ENCODE results near the gene SFN.
"Not testable (repeated sequence)": the region's sequence is repeated elsewhere in the genome, so short reads cannot be mapped to it uniquely, and the experiment has no call there.

The SFN gene

GRCh38 chr1:26844424-26845196 is 18.3 kb upstream of the SFN start:
- no peak for DNase-seq (ENCODE audit: extremely low read depth, low read depth)
- TF ChIP-seq CTCF (IDR thresholded peaks at IDR 0.05; ENCODE audit: low read depth, low read length), result no peak

GRCh38 chr1:26847826-26848225 is 15.1 kb upstream of the SFN start:
- DNase-seq (ENCODE audit: extremely low read depth, low read depth), result not testable (repeated sequence)

GRCh38 chr1:26848499-26848898 is 14.4 kb upstream of the SFN start:
- no peak for TF ChIP-seq CTCF (IDR thresholded peaks at IDR 0.05; ENCODE audit: low read depth, low read length)
- DNase-seq (ENCODE audit: extremely low read depth, low read depth), result no peak

GRCh38 chr1:26848941-26849774 is 13.8 kb upstream of the SFN start:
- no peak for TF ChIP-seq CTCF (IDR thresholded peaks at IDR 0.05; ENCODE audit: low read depth, low read length)
- peak; percentile 41 for DNase-seq (ENCODE audit: extremely low read depth, low read depth)

GRCh38 chr1:26851106-26851684 is 11.8 kb upstream of the SFN start:
- no peak for DNase-seq (ENCODE audit: extremely low read depth, low read depth)
- TF ChIP-seq CTCF (IDR thresholded peaks at IDR 0.05; ENCODE audit: low read depth, low read length), result no peak

GRCh38 chr1:26852701-26853100 is 10.2 kb upstream of the SFN start:
- DNase-seq (ENCODE audit: extremely low read depth, low read depth), result no peak
- no peak for TF ChIP-seq CTCF (IDR thresholded peaks at IDR 0.05; ENCODE audit: low read depth, low read length)

- TF ChIP-seq CTCF (IDR thresholded peaks at IDR 0.05; ENCODE audit: low read depth, low read length), result peak; percentile 87
- DNase-seq (ENCODE audit: extremely low read depth, low read depth), result peak; percentile 59
Measured at GRCh38 chr1:26853156-26853555, 9.8 kb upstream of the SFN start.

All from AG09319 (cell line).